HepG2 (cell line): ENCODE results near the gene STAT1. TPM values are rescaled to one million over a fixed set of nuclear protein-coding genes. Genes with fewer than 3 reads are reported as not detected.

ENCODE experiments used
- ARID3A ChIP-seq: IDR thresholded peaks from 2 replicates; pipeline ENCODE4 v1.6.1; 2012; ENCODE audit warnings: low read depth, low read length, improper control_type of control experiment
- CCAR2 ChIP-seq: fragments of 200-400 bp; formaldehyde crosslinking; optimal IDR thresholded peaks from 2 replicates; pipeline ENCODE3; 2018; ENCODE audit warnings: low read depth, mild to moderate bottlenecking, low read length, moderate library complexity
- HNF1A ChIP-seq, 2 experiments: sonication (generic) in 1 of 2; formaldehyde crosslinking in 1 of 2; IDR thresholded peaks; 2 replicates each; pipeline versions ENCODE4 v1.4.0 to v1.6.1; 2016 to 2020; ENCODE audit warnings: borderline replicate concordance in 1 of 2, low read depth in 1 of 2, mild to moderate bottlenecking in 1 of 2, missing genetic modification reagents in 1 of 2
- MEF2D ChIP-seq: sonication (generic); formaldehyde crosslinking; IDR thresholded peaks from 2 replicates; pipeline ENCODE4 v1.5.1; 2020; ENCODE audit warnings: mild to moderate bottlenecking, missing genetic modification reagents
- RORA ChIP-seq: sonication (generic); formaldehyde crosslinking; IDR thresholded peaks from 2 replicates; pipeline ENCODE4 v1.5.0; 2020; ENCODE audit warnings: mild to moderate bottlenecking, missing genetic modification reagents, moderate library complexity
- SRSF1 ChIP-seq: fragments of 200-400 bp; formaldehyde crosslinking; optimal IDR thresholded peaks from 2 replicates; pipeline ENCODE3; 2017; ENCODE audit warnings: mild to moderate bottlenecking, low read depth, low read length, moderate library complexity
- SUZ12 ChIP-seq: fragments of 150-350 bp; IDR thresholded peaks from 2 replicates; pipeline ENCODE4 v1.6.1; 2014; ENCODE audit warnings: low read depth, low read length
- WIZ ChIP-seq: sonication (generic); formaldehyde crosslinking; IDR thresholded peaks from 2 replicates; pipeline ENCODE4 v1.5.1; 2020; ENCODE audit warnings: mild to moderate bottlenecking, missing genetic modification reagents
- ZNF224 ChIP-seq: sonication (generic); formaldehyde crosslinking; IDR thresholded peaks from 2 replicates; pipeline ENCODE4 v1.5.0; 2020; ENCODE audit warnings: mild to moderate bottlenecking, missing genetic modification reagents
- ZNF556 ChIP-seq: sonication (generic); formaldehyde crosslinking; IDR thresholded peaks from 2 replicates; pipeline ENCODE4 v1.4.0; 2020; ENCODE audit warnings: mild to moderate bottlenecking, missing genetic modification reagents, borderline replicate concordance
- ZNF790 ChIP-seq: sonication (generic); formaldehyde crosslinking; IDR thresholded peaks from 2 replicates; pipeline ENCODE4 v1.8.0; 2022; ENCODE audit warnings: missing genetic modification reagents, mild to moderate bottlenecking, borderline replicate concordance
- polyA plus RNA-seq, 8 experiments: library from polyadenylated mRNA; depleted of rRNA in 3 of 8; stranded (reverse) in 7 of 8; unstranded in 1 of 8; fragments of >200 nt; fragmentation: Illumina TruSeq in 4 of 8; extraction: Trizol in 4 of 8; gene quantifications; 2 replicates each; pipeline versions ENCODE4 v1.2.1 to v1.2.3, GENCODE V29; 2011 to 2016; ENCODE audit warnings: low read depth in 4 of 8, missing spikeins in 1 of 8, mixed read lengths in 1 of 8; ENCODE audit not compliant: insufficient read depth in 1 of 8
- total RNA-seq, 5 experiments: library from RNA; depleted of rRNA; stranded (reverse); fragments of >200 nt; fragmentation: Illumina TruSeq; extraction: Trizol; gene quantifications; 2 replicates each; pipeline ENCODE4 v1.2.3, GENCODE V29; 2016; ENCODE audit warnings: low read depth in 1 of 5
- TF ChIP-seq, protein P1 (sequence below), 2 experiments: fragments of 450-650 bp in 1 of 2; sonication (generic) in 1 of 2; formaldehyde crosslinking in 1 of 2; IDR thresholded peaks; 2 replicates each; pipeline versions ENCODE4 v1.6.1 to v1.8.0; 2016 to 2022; ENCODE audit warnings: antibody characterized with exemption in 1 of 2, mild to moderate bottlenecking in 1 of 2, missing genetic modification reagents in 1 of 2

The STAT1 gene
- total and polyA plus RNA-seq, 2 of the 13 experiments (the other 11 are each of a cell fraction or from before 2014, with no cell fraction given): 21.8 to 59.6 TPM

DNA sequence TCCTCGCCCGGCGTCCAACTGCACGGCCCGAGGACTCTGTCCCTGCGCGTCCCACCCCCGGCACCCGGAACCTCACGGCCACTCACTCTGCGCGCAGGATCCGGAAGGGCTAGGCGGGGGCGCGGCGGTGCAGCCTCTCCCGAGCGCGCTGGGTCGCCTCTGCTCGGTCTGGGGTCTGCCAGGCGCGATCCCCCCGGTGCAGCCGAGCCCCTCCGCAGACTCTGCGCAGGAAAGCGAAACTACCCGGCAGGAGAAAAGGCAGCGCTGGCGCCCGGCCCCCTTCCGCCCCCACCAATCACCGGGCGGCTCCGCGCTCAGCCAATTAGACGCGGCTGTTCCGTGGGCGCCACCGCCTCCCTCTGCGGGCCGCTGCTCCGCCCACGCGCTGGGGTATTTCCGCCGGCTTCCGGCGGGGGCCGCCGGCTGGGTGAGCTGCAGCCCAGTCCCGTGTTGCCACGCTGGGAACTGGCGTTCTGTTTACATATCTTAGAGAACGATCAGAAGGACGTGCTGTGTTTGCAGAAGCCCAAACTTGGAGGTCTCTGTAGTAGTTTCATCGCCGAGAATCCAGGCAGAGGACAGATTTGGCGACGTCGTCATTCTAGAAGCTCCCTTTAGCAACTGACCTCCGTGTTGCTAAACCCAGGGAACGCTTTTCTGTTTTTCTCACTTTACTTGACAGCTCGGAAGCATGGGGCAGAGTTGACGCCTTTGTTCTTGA lies at the start of gene STAT1 (continued):
- TF ChIP-seq, protein P1, sequence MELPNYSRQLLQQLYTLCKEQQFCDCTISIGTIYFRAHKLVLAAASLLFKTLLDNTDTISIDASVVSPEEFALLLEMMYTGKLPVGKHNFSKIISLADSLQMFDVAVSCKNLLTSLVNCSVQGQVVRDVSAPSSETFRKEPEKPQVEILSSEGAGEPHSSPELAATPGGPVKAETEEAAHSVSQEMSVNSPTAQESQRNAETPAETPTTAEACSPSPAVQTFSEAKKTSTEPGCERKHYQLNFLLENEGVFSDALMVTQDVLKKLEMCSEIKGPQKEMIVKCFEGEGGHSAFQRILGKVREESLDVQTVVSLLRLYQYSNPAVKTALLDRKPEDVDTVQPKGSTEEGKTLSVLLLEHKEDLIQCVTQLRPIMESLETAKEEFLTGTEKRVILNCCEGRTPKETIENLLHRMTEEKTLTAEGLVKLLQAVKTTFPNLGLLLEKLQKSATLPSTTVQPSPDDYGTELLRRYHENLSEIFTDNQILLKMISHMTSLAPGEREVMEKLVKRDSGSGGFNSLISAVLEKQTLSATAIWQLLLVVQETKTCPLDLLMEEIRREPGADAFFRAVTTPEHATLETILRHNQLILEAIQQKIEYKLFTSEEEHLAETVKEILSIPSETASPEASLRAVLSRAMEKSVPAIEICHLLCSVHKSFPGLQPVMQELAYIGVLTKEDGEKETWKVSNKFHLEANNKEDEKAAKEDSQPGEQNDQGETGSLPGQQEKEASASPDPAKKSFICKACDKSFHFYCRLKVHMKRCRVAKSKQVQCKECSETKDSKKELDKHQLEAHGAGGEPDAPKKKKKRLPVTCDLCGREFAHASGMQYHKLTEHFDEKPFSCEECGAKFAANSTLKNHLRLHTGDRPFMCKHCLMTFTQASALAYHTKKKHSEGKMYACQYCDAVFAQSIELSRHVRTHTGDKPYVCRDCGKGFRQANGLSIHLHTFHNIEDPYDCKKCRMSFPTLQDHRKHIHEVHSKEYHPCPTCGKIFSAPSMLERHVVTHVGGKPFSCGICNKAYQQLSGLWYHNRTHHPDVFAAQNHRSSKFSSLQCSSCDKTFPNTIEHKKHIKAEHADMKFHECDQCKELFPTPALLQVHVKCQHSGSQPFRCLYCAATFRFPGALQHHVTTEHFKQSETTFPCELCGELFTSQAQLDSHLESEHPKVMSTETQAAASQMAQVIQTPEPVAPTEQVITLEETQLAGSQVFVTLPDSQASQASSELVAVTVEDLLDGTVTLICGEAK (IDR thresholded peaks at IDR 0.05): no peak
- TF ChIP-seq, protein P1 (CRISPR knock-in tag; IDR thresholded peaks at IDR 0.05): peak; percentile 79; the same call in 1 of the 2 replicates
- TF ChIP-seq CCAR2: peak; percentile 70
- peak; percentile 93 for TF ChIP-seq ZNF556 (CRISPR knock-in tag)
- peak; percentile 75 for TF ChIP-seq ARID3A
- TF ChIP-seq MEF2D (CRISPR knock-in tag): peak; percentile 70
- TF ChIP-seq ZNF790 (CRISPR knock-in tag): peak; percentile 75; the same call in 1 of the 2 replicates
- no peak for TF ChIP-seq HNF1A (IDR thresholded peaks at IDR 0.05; ENCODE audit: low read depth)
- TF ChIP-seq HNF1A (CRISPR knock-in tag; IDR thresholded peaks at IDR 0.05; ENCODE audit: borderline replicate concordance): peak; percentile 86; the same call in 1 of the 2 replicates
- peak; percentile 31; the same call in 1 of the 2 replicates for TF ChIP-seq ZNF224
- peak; percentile 100 for TF ChIP-seq SRSF1
- TF ChIP-seq WIZ (CRISPR knock-in tag): 0 out of 2 replicates have a peak, but pooled peaks have one; percentile 72
- no peak; the same call in 1 of the 2 replicates for TF ChIP-seq RORA (CRISPR knock-in tag)
- TF ChIP-seq SUZ12: no peak
